ENCODE measurements around the gene RAB14.
A peak's percentile ranks its signal among the peaks of the same experiment; 100 is the strongest.

RAB14 gene

GRCh38 chr9:121201738-121202533 lies at the start of gene RAB14:
RAB14 (minus strand) TSS chr9:121201869; CDS start chr9:121193412, 8,457 bp downstream.
- peak within 1 kb of the TSS; percentile 81 for H3K9ac ChIP-seq (ENCODE audit: low read length)
- H3K4me3 ChIP-seq (ENCODE audit: low read length), result peak within 1 kb of the TSS; percentile 90
- TF ChIP-seq CTCF (IDR thresholded peaks at IDR 0.05; ENCODE audit: low read depth, low read length) (peak; percentile 59), EZH2phosphoT487 (IDR thresholded peaks at IDR 0.05; ENCODE audit: low read depth) (no peak)
- peaks cover 42% of the 10 kb centered on the region for H4K20me1 ChIP-seq (ENCODE audit: insufficient read depth, low read length)
- H3K36me3 ChIP-seq (replicated peaks; ENCODE audit: low read depth, low read length), result peaks cover 3% of the 10 kb centered on the region
- H3K4me1 ChIP-seq (ENCODE audit: low read length), result peaks cover 42% of the 10 kb centered on the region
- H3K79me2 ChIP-seq (ENCODE audit: low read length), result peaks cover 52% of the 10 kb centered on the region
- H2AFZ ChIP-seq (ENCODE audit: low read depth, low read length), result peak within 1 kb of the TSS; percentile 94
- H3K9me3 ChIP-seq (ENCODE audit: insufficient read depth, low read length), result no peaks in the 10 kb centered on the region
- peak within 1 kb of the TSS; percentile 98 for H3K4me2 ChIP-seq (ENCODE audit: low read length)
- H3K27ac ChIP-seq (ENCODE audit: low read length), result peak within 1 kb of the TSS; percentile 75
- H3K27me3 ChIP-seq (ENCODE audit: low read depth, low read length), result no peaks in the 10 kb centered on the region

- H3K4me2 ChIP-seq (ENCODE audit: low read length), result no peak overlapping the region
- no peaks in the 10 kb centered on the region for H3K9me3 ChIP-seq (ENCODE audit: insufficient read depth, low read length)
- H3K9ac ChIP-seq (ENCODE audit: low read length), result no peak overlapping the region
- H3K79me2 ChIP-seq (ENCODE audit: low read length), result no peaks in the 10 kb centered on the region
- H4K20me1 ChIP-seq (ENCODE audit: insufficient read depth, low read length), result no peaks in the 10 kb centered on the region
- no peaks in the 10 kb centered on the region for H3K27me3 ChIP-seq (ENCODE audit: low read depth, low read length)
- TF ChIP-seq CTCF (IDR thresholded peaks at IDR 0.05; ENCODE audit: low read depth, low read length), result no peak
- no peak for TF ChIP-seq EZH2phosphoT487 (IDR thresholded peaks at IDR 0.05; ENCODE audit: low read depth)
- H3K4me1 ChIP-seq (ENCODE audit: low read length), result peaks cover 21% of the 10 kb centered on the region
- no peak overlapping the region for H3K4me3 ChIP-seq (ENCODE audit: low read length)
- no peaks in the 10 kb centered on the region for H3K36me3 ChIP-seq (replicated peaks; ENCODE audit: low read depth, low read length)
- no peak overlapping the region for H2AFZ ChIP-seq (ENCODE audit: low read depth, low read length)
- no peak overlapping the region for H3K27ac ChIP-seq (ENCODE audit: low read length)
Observed at GRCh38 chr9:121249563-121249962, 47.9 kb upstream of the RAB14 start.

- no peak overlapping the region for H3K4me3 ChIP-seq (ENCODE audit: low read length)
- H3K36me3 ChIP-seq (replicated peaks; ENCODE audit: low read depth, low read length), result no peaks in the 10 kb centered on the region
- H3K4me2 ChIP-seq (ENCODE audit: low read length), result no peak overlapping the region
- no peak overlapping the region for H3K9ac ChIP-seq (ENCODE audit: low read length)
- H3K9me3 ChIP-seq (ENCODE audit: insufficient read depth, low read length), result no peaks in the 10 kb centered on the region; the same call in 1 of the 2 replicates
- H4K20me1 ChIP-seq (ENCODE audit: insufficient read depth, low read length), result no peaks in the 10 kb centered on the region
- peaks cover 7% of the 10 kb centered on the region for H3K4me1 ChIP-seq (ENCODE audit: low read length)
- no peaks in the 10 kb centered on the region for H3K79me2 ChIP-seq (ENCODE audit: low read length)
- no peak overlapping the region for H3K27ac ChIP-seq (ENCODE audit: low read length)
- H3K27me3 ChIP-seq (ENCODE audit: low read depth, low read length), result no peaks in the 10 kb centered on the region
- H2AFZ ChIP-seq (ENCODE audit: low read depth, low read length), result no peak overlapping the region
- TF ChIP-seq EZH2phosphoT487 (IDR thresholded peaks at IDR 0.05; ENCODE audit: low read depth), result no peak
- no peak for TF ChIP-seq CTCF (IDR thresholded peaks at IDR 0.05; ENCODE audit: low read depth, low read length)
Observed at GRCh38 chr9:121246821-121247561, 45.3 kb upstream of the RAB14 start.

- H2AFZ ChIP-seq (ENCODE audit: low read depth, low read length), result no peak overlapping the region
- TF ChIP-seq EZH2phosphoT487 (IDR thresholded peaks at IDR 0.05; ENCODE audit: low read depth), result no peak
- no peak for TF ChIP-seq CTCF (IDR thresholded peaks at IDR 0.05; ENCODE audit: low read depth, low read length)
- no peak overlapping the region for H3K9ac ChIP-seq (ENCODE audit: low read length)
Observed at GRCh38 chr9:121242959-121243346, 41.3 kb upstream of the RAB14 start.

More at GRCh38 chr9:121242959-121243346, 41.3 kb upstream of the RAB14 start:
- Histone ChIP-seq H3K27ac (ENCODE audit: low read length) (no peak overlapping the region), H4K20me1 (ENCODE audit: insufficient read depth, low read length) (no peaks in the 10 kb centered on the region), H3K9me3 (ENCODE audit: insufficient read depth, low read length) (no peaks in the 10 kb centered on the region; the same call in 1 of the 2 replicates), H3K4me1 (ENCODE audit: low read length) (no peaks in the 10 kb centered on the region), H3K4me3 (ENCODE audit: low read length) (no peak overlapping the region), H3K4me2 (ENCODE audit: low read length) (no peak overlapping the region), H3K27me3 (ENCODE audit: low read depth, low read length) (no peaks in the 10 kb centered on the region), H3K79me2 (ENCODE audit: low read length) (no peaks in the 10 kb centered on the region), H3K36me3 (replicated peaks; ENCODE audit: low read depth, low read length) (no peaks in the 10 kb centered on the region)

Data from OCI-LY3 (cell line).